Activated CD8-positive, alpha-beta memory T cell treated with anti-CD3 and anti-CD28 coated beads for 48 hours (primary cell): ENCODE results near the gene PAFAH1B2.
"Not testable (repeated sequence)": the region's sequence is repeated elsewhere in the genome, so short reads cannot be mapped to it uniquely, and the experiment has no call there.

Experiments used
- DNase-seq, 3 experiments: peaks; one replicate each; pipeline ENCODE4 v3.0.0-alpha.2; 2020; ENCODE audit warnings: low read depth in 2 of 3, low spot score in 2 of 3

PAFAH1B2 gene

GRCh38 chr11:117201658-117202305 is 57.7 kb downstream of the PAFAH1B2 start:
- no peak for DNase-seq

DNA sequence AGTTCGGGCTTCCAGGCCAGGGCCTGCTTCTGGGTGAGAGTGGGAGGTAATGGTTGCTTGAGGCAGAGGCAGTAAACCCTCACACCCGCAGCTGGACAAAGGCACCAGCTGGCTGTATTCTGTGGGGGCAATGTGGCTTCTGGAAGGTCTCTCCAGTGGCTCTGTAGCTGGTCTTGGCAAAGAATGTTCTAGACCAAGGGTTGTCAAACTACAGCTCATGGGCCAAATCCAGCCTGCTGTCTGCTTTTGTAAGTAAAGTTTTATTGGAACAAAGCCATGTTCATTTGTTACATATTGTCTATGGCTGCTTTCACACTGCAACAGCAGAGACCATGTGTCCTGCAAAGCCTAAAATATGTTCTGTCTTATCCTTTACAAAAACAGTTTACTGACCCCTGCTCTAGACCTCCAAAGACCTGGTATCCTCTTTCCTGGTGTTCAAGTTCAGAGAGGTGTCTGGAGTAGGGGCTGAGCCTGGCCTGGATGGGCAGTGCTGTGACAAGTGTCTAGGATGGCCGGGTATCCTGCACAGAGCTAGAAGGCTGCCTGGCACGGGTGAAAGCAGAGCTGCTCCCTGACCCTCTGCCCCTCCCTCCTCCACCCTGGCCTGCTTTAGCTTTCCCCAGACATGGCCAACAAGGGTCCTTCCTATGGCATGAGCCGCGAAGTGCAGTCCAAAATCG is 58.4 kb downstream of the PAFAH1B2 start:
- DNase-seq = no peak

GRCh38 chr11:117203069-117203407 is 59.0 kb downstream of the PAFAH1B2 start:
- no peak for DNase-seq

DNA sequence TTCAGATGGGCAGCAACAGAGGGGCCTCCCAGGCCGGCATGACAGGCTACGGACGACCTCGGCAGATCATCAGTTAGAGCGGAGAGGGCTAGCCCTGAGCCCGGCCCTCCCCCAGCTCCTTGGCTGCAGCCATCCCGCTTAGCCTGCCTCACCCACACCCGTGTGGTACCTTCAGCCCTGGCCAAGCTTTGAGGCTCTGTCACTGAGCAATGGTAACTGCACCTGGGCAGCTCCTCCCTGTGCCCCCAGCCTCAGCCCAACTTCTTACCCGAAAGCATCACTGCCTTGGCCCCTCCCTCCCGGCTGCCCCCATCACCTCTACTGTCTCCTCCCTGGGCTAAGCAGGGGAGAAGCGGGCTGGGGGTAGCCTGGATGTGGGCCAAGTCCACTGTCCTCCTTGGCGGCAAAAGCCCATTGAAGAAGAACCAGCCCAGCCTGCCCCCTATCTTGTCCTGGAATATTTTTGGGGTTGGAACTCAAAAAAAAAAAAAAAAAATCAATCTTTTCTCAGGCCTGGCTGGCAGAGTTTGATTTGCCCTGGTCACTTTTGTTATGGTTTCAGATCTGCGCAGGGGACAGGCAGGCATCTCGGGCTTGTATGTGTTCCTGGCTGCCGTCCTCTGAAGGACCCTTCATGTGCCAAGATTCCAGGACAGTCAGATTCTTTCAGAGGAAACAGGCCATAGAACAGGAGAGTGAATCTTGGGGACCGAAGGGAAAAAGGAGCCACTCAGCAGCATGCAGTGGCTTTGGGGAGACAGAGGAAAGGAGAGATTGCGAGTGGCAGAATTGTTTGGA is 60.4 kb downstream of the PAFAH1B2 start:
- no peak for DNase-seq

DNA sequence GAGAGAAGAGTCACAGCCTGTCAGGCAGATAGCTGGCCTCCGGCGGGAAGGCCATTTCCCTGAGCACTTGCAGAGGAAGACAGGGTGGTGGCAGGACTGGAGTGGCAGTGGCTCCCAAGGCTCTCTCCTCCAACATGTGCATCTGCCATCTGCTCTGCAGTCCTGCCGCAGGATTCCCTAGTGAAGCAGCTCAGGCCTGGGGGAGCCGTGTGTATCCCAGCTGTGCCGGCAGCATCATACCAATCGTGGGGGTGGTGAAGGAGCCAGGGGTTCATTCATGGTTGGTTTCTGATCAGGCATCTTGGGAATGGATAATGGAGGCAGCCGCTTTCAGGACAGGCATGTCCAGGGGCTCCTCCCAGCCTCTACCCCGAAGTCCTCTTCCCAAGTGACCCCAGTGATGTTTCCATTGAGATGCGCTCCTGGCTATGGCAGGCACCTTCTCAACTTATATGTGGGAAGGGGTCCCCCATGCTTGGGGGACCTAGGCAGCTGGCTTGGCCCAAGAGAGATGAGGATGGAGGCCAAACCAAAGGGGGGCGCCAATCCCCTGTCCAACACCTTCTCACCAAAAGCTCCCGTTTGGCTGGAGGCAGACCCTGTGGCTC is 61.2 kb downstream of the PAFAH1B2 start:
- DNase-seq = no peak

GRCh38 chr11:117206111-117206510 is 62.0 kb downstream of the PAFAH1B2 start:
- DNase-seq = not testable (repeated sequence)

DNA sequence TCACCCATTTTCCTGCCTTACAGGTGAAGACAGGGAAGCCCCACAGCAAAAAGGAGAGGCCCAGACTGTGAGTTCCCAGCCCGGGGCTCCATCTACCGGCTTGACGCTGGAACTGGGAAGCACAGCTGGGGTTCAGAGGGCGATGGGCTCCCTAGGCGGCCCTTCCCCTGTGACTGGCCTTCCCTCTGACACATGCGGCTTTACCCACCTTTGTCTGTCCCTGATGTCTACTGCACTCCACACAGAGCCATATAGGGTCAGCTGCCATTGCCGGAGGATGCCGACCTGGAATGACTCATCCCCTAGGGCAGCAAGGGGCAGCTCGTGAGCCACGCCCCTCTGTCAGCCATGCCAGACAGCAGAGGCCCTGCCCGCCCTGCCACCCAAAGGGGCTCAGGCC is 62.8 kb downstream of the PAFAH1B2 start:
- not testable (repeated sequence) for DNase-seq

GRCh38 chr11:117207481-117207880 is 63.4 kb downstream of the PAFAH1B2 start:
- DNase-seq = not testable (repeated sequence)

GRCh38 chr11:117208710-117209109 is 64.6 kb downstream of the PAFAH1B2 start:
- DNase-seq = not testable (repeated sequence)

- DNase-seq = not testable (repeated sequence)
Observed at GRCh38 chr11:117209351-117210125, 65.5 kb downstream of the PAFAH1B2 start.

DNA sequence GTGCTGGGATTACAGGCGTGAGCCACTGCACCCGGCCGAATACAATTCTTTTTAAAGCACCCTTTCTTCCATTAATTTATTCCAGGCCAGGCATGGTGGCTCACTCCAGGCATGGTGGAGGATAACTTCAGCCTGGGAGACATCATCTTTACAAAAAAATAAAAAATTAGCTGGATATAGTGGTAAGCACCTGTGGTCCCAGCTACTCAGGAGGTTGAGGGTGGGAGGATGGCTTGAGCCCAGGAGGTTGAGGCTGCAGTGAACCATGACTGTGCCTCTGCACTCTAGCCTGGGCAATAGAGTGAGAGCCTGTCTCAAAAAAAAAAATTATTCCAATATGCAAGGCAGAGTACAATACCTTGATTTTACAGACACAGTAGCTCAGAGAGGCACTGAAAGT is 66.5 kb downstream of the PAFAH1B2 start:
- DNase-seq = no peak

GRCh38 chr11:117212697-117213355 is 68.7 kb downstream of the PAFAH1B2 start:
- DNase-seq = no peak

DNA sequence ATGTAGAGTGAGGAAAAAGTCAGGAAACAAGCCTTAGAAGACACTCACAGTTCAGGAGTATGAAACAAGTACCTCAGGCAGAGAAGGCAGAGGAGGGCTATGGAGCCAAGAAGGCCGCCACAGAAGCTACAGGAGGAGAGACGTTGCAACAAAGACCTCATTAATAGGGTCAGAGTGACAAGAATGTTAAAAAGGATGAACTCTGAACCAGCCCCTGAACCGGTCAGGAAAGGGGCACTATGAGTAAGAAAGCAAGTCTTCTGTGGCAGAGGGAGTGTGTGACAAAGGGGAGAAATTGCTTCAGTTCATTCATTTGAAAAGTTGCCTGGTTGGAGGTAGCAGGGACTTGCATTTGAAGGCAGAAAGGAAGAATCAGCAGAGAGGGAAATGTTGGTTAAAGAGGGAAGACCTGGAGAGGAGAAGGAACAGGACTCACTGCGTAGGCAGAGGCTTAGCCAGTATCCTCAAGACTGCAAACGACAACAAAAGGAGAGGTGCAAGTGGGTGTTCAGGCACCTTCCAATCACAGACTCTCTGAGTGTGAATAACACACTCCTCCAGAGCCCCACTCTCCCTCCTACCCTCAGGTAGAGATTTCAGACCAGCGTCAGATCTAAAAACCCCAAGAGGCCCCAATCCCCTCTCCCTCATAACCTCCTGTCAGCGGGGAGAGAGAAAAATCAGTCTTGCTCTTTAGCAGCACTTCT is 70.5 kb downstream of the PAFAH1B2 start:
- DNase-seq = no peak

GRCh38 chr11:117217141-117218084 is 73.3 kb downstream of the PAFAH1B2 start:
- no peak for DNase-seq

DNA sequence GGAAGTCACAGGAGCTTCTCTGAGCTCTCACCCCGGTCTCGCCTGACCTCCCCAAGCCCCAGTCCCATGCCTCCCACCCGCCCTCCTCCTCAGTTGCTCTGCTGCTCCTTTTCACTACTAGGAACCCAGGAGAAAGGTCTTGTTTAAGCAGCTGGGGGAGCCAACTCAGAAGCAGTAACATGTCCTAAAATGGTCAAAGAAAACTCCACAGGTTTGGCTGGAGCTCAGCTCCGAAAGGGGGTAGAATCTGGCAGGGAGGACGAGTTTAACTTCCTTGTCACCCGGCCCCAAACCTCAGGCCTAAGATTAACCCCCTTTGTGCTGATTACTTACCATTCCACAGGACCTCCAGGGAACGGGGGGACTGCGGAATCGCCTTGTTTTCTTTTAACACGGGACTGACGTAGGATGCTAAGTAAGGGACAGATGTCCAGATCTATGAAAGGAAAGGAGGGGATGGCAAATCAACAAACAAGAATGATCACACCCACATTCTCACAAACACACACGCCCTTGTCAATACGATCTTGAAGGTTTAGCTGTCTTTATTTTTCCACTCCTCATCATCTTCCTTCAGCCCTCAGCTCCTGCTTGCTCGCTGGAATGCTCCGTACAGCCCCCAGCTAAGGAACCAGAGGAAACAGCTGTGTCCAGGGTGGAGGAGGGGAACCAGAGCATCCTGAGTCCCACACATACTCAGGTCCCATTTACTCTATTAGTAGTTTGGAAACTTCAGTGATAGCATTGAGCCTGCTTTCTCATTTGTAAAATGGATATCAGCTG is 74.2 kb downstream of the PAFAH1B2 start:
- DNase-seq = no peak

- DNase-seq = no peak
Observed at GRCh38 chr11:117219001-117219400, 74.9 kb downstream of the PAFAH1B2 start.

DNA sequence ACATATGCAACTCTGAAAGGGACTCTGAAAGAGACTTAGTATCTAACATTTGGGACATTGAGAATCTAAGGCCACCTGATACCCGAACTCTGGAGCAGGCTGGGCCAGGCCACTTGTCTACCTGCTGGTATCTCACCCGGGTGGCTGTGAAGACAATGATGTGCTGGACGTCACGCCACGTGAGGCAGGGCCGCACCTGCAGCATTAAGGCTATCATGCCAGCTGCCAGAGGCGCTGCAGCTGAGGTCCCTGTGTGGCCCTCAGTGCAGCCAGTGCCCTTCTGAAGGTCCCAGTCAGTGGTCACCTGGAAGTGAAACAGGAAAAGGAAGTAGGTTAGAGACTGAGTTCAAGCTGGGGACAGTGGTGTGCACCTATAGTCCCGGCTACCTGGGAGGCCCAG is 75.4 kb downstream of the PAFAH1B2 start:
- DNase-seq = no peak

- DNase-seq = no peak
Observed at GRCh38 chr11:117219995-117220394, 75.9 kb downstream of the PAFAH1B2 start.
